ENCODE results near the gene PTPN1. TPM values are rescaled to one million over a fixed set of nuclear protein-coding genes. Genes with fewer than 3 reads are reported as not detected.

PTPN1 gene
- total and polyA plus RNA-seq, 2 of the 4 experiments (the other 2 are of a cell fraction): 31.7 to 37.4 TPM

DNA sequence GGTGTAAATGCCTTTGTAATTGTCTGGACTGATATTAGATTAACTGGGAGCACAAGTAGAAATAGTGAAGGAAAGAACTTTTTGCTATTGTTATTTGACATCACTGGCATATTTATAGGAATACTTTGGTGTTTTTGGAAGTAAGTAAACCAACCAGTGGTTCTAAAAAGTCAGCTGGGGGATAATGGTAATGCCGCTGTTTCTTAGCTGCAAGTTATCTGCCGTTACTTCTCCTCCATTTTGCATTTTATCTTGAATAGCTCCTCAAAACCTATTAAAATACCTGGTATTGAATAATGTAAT is 3.8 kb downstream of the PTPN1 start:
- POLR2A ChIA-PET (ENCODE audit: unreplicated experiment): no interaction called here

More for the DNA sequence above, 3.8 kb downstream of the PTPN1 start:
- peak overlapping the region; percentile 41; the same call in 1 of the 2 replicates for H3K23ac ChIP-seq (ENCODE audit: low read depth, low read length)
- no peak overlapping the region for H3K56ac ChIP-seq (ENCODE audit: extremely low read depth, insufficient read depth, low read length)
- H3K18ac ChIP-seq (ENCODE audit: low read depth, low read length): no peak overlapping the region
- no peaks in the 10 kb centered on the region for H3K9me3 ChIP-seq (ENCODE audit: control insufficient read depth, insufficient read depth, low read length)
- no peak overlapping the region for H4K91ac ChIP-seq (ENCODE audit: insufficient read depth, low read depth, low read length)
- no peaks in the 10 kb centered on the region for H3K27me3 ChIP-seq (ENCODE audit: control insufficient read depth, insufficient read depth, low read length)
- H3K9ac ChIP-seq (ENCODE audit: low read depth, low read length): no peak overlapping the region
- H3K9me1 ChIP-seq (ENCODE audit: insufficient read depth, low read length): peaks cover 15% of the 10 kb centered on the region
- DNase-seq (no peak), ATAC-seq (ENCODE audit: low read depth) (no peak)
- CTCF ChIA-PET: no interaction called here
- no peak overlapping the region; the same call in 1 of the 2 replicates for H3K27ac ChIP-seq (ENCODE audit: insufficient read depth, low read length)
- H2AK9ac ChIP-seq (replicated peaks; ENCODE audit: low read depth, low read length, poor library complexity): no peak overlapping the region
- H2BK120ac ChIP-seq (ENCODE audit: low read depth, low read length): no peak overlapping the region
- dilution Hi-C loops (cut with HindIII; ENCODE audit: low sequenced_read_pairs, unreplicated experiment): no loop called here
- WGBS, 2 experiments (ENCODE audit: extremely low coverage in 2 of 2, insufficient read length in 1 of 2): no CpG with 5 or more reads among the region's 2 CpGs
- no peak overlapping the region for H3K14ac ChIP-seq (replicated peaks; ENCODE audit: low read depth, low read length)
- no peak for TF ChIP-seq CHD1 (IDR thresholded peaks at IDR 0.05; ENCODE audit: low read depth, low read length)
- no peak for TF ChIP-seq NFE2L2 (IDR thresholded peaks at IDR 0.05; ENCODE audit: low read depth, low read length)
- TF ChIP-seq BHLHE40 (IDR thresholded peaks at IDR 0.05; ENCODE audit: low read depth, low read length): no peak
- no peak for TF ChIP-seq MAZ (IDR thresholded peaks at IDR 0.05; ENCODE audit: borderline replicate concordance, low read depth, low read length)
- TF ChIP-seq RAD21 (IDR thresholded peaks at IDR 0.05; ENCODE audit: low read length): no peak
- TF ChIP-seq, protein P1, sequence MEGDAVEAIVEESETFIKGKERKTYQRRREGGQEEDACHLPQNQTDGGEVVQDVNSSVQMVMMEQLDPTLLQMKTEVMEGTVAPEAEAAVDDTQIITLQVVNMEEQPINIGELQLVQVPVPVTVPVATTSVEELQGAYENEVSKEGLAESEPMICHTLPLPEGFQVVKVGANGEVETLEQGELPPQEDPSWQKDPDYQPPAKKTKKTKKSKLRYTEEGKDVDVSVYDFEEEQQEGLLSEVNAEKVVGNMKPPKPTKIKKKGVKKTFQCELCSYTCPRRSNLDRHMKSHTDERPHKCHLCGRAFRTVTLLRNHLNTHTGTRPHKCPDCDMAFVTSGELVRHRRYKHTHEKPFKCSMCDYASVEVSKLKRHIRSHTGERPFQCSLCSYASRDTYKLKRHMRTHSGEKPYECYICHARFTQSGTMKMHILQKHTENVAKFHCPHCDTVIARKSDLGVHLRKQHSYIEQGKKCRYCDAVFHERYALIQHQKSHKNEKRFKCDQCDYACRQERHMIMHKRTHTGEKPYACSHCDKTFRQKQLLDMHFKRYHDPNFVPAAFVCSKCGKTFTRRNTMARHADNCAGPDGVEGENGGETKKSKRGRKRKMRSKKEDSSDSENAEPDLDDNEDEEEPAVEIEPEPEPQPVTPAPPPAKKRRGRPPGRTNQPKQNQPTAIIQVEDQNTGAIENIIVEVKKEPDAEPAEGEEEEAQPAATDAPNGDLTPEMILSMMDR (conservative IDR thresholded peaks at IDR 0.05; ENCODE audit: low read depth, low read length): no peak
- TF ChIP-seq, protein P2, sequence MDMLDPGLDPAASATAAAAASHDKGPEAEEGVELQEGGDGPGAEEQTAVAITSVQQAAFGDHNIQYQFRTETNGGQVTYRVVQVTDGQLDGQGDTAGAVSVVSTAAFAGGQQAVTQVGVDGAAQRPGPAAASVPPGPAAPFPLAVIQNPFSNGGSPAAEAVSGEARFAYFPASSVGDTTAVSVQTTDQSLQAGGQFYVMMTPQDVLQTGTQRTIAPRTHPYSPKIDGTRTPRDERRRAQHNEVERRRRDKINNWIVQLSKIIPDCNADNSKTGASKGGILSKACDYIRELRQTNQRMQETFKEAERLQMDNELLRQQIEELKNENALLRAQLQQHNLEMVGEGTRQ (IDR thresholded peaks at IDR 0.05; ENCODE audit: low read depth, low read length): no peak
- no peak for TF ChIP-seq MXI1 (IDR thresholded peaks at IDR 0.05; ENCODE audit: borderline replicate concordance, low read depth, low read length)
- TF ChIP-seq MAFK (IDR thresholded peaks at IDR 0.05; ENCODE audit: low read depth, low read length): no peak
- no peak for TF ChIP-seq POLR2A (IDR thresholded peaks at IDR 0.05; ENCODE audit: low read depth, low read length)
- no peak for TF ChIP-seq SMC3 (IDR thresholded peaks at IDR 0.05; ENCODE audit: low read depth, low read length)
- TF ChIP-seq RCOR1 (IDR thresholded peaks at IDR 0.05; ENCODE audit: insufficient replicate concordance, low read length): no peak
- TF ChIP-seq RFX5 (IDR thresholded peaks at IDR 0.05; ENCODE audit: low read depth, low read length): no peak
- TF ChIP-seq FOS (IDR thresholded peaks at IDR 0.05; ENCODE audit: low read depth, low read length): no peak
- TF ChIP-seq, protein P3, sequence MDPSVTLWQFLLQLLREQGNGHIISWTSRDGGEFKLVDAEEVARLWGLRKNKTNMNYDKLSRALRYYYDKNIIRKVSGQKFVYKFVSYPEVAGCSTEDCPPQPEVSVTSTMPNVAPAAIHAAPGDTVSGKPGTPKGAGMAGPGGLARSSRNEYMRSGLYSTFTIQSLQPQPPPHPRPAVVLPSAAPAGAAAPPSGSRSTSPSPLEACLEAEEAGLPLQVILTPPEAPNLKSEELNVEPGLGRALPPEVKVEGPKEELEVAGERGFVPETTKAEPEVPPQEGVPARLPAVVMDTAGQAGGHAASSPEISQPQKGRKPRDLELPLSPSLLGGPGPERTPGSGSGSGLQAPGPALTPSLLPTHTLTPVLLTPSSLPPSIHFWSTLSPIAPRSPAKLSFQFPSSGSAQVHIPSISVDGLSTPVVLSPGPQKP (IDR thresholded peaks at IDR 0.05; ENCODE audit: borderline replicate concordance, low read depth, low read length): no peak
- TF ChIP-seq CEBPB (IDR thresholded peaks at IDR 0.05; ENCODE audit: low read depth, low read length): no peak
- BruUV-seq (replicated peaks): no TSS peak
- peak overlapping the region; percentile 74 for H2BK5ac ChIP-seq (ENCODE audit: low read depth, low read length, poor library complexity, severe bottlenecking)
- no peak overlapping the region; a peak in 1 of 4 replicates for H4K8ac ChIP-seq (ENCODE audit: low read depth in 2 of 2, low read length in 2 of 2)
- intact Hi-C loops (cut with micrococcal nuclease): no loop called here
- no peak overlapping the region for H4K5ac ChIP-seq (ENCODE audit: low read depth, low read length)
- peaks cover 16% of the 10 kb centered on the region for H3K4me1 ChIP-seq (ENCODE audit: control insufficient read depth, insufficient read depth, low read length)
- H3K4ac ChIP-seq (ENCODE audit: low read depth, low read length): peak overlapping the region; percentile 49; the same call in 1 of the 2 replicates
- no peak overlapping the region for H2BK15ac ChIP-seq (ENCODE audit: low read depth, low read length)
- in situ Hi-C loops (cut with MboI; ENCODE audit: low sequenced_read_pairs): loop anchor here (5.0 kb wide), 1 partner anchor 58 kb away; no protein-coding TSS in a partner anchor
- no peak overlapping the region for H2AK5ac ChIP-seq (ENCODE audit: low read depth, low read length)
- peaks cover 0 to 47% of the 10 kb centered on the region in 2 experiments; a peak in 2 of 4 replicates for H3K79me1 ChIP-seq (ENCODE audit: low read depth in 1 of 2, low read length in 2 of 2)
- H3K4me2 ChIP-seq (ENCODE audit: low read depth, low read length): peak overlapping the region; percentile 79
- H4K20me1 ChIP-seq (ENCODE audit: insufficient read depth, low read length): peaks cover 57% of the 10 kb centered on the region
- no peak overlapping the region for H2BK20ac ChIP-seq (ENCODE audit: low read depth, low read length)
- H3K4me3 ChIP-seq (ENCODE audit: insufficient read depth, low read depth, low read length): peak overlapping the region; percentile 10; the same call in 1 of the 2 replicates
- peaks cover 5% of the 10 kb centered on the region for H3K36me3 ChIP-seq (ENCODE audit: control insufficient read depth, insufficient read depth, low read length)
- H2AFZ ChIP-seq (replicated peaks; ENCODE audit: low read length, poor library complexity): no peak overlapping the region
